ENCODE results near the gene BUB1B.

The BUB1B gene

GRCh38 chr15:40244961-40245523 is 84.2 kb downstream of the BUB1B start:
- Histone ChIP-seq H3K9ac (ENCODE audit: low read depth, low read length) (no peak overlapping the region), H3K4me2 (ENCODE audit: insufficient read depth, low read length) (no peak overlapping the region), H3K4me1 (ENCODE audit: insufficient read depth, low read length) (no peaks in the 10 kb centered on the region), H3K27ac (ENCODE audit: low read length) (no peak overlapping the region), H3K27me3 (ENCODE audit: insufficient read depth, low read length, poor library complexity) (no peaks in the 10 kb centered on the region), H4K20me1 (ENCODE audit: insufficient read depth, low read length) (no peaks in the 10 kb centered on the region), H3K79me2 (ENCODE audit: insufficient read depth, low read length) (no peaks in the 10 kb centered on the region), H3K9me3 (ENCODE audit: insufficient read depth, low read length, severe bottlenecking) (no peaks in the 10 kb centered on the region), H3K4me3 (ENCODE audit: low read depth in 1 of 2, low read length in 2 of 2) (no peak overlapping the region), H2AFZ (ENCODE audit: low read depth, low read length) (no peak overlapping the region), H3K36me3 (ENCODE audit: insufficient read depth, low read length) (no peaks in the 10 kb centered on the region)
- ATAC-seq (ENCODE audit: insufficient read depth, low read depth) (no peak), DNase-seq (no peak)
- TF ChIP-seq CTCF (IDR thresholded peaks at IDR 0.05; ENCODE audit: borderline replicate concordance, extremely low read depth, low read length, poor library complexity, severe bottlenecking): no peak
- no peak for TF ChIP-seq EZH2 (IDR thresholded peaks at IDR 0.05; ENCODE audit: borderline replicate concordance, low read depth, low read length, severe bottlenecking)

GRCh38 chr15:40245666-40246450 is 85.0 kb downstream of the BUB1B start:
- no peak overlapping the region for H3K4me3 ChIP-seq (ENCODE audit: low read depth in 1 of 2, low read length in 2 of 2)
- H4K20me1 ChIP-seq (ENCODE audit: insufficient read depth, low read length): no peaks in the 10 kb centered on the region
- ATAC-seq (ENCODE audit: insufficient read depth, low read depth) (no peak), DNase-seq (no peak)
- TF ChIP-seq CTCF (IDR thresholded peaks at IDR 0.05; ENCODE audit: borderline replicate concordance, extremely low read depth, low read length, poor library complexity, severe bottlenecking) (no peak), EZH2 (IDR thresholded peaks at IDR 0.05; ENCODE audit: borderline replicate concordance, low read depth, low read length, severe bottlenecking) (no peak)
- no peak overlapping the region for H2AFZ ChIP-seq (ENCODE audit: low read depth, low read length)
- H3K9me3 ChIP-seq (ENCODE audit: insufficient read depth, low read length, severe bottlenecking): no peaks in the 10 kb centered on the region
- no peaks in the 10 kb centered on the region for H3K27me3 ChIP-seq (ENCODE audit: insufficient read depth, low read length, poor library complexity)
- H3K36me3 ChIP-seq (ENCODE audit: insufficient read depth, low read length): no peaks in the 10 kb centered on the region
- H3K9ac ChIP-seq (ENCODE audit: low read depth, low read length): no peak overlapping the region
- H3K79me2 ChIP-seq (ENCODE audit: insufficient read depth, low read length): no peaks in the 10 kb centered on the region
- no peak overlapping the region for H3K27ac ChIP-seq (ENCODE audit: low read length)
- no peak overlapping the region for H3K4me2 ChIP-seq (ENCODE audit: insufficient read depth, low read length)
- no peaks in the 10 kb centered on the region for H3K4me1 ChIP-seq (ENCODE audit: insufficient read depth, low read length)

GRCh38 chr15:40246496-40247280 is 85.8 kb downstream of the BUB1B start:
- no peak overlapping the region for H3K4me3 ChIP-seq (ENCODE audit: low read depth in 1 of 2, low read length in 2 of 2)
- H3K9me3 ChIP-seq (ENCODE audit: insufficient read depth, low read length, severe bottlenecking): no peaks in the 10 kb centered on the region
- no peak overlapping the region for H3K27ac ChIP-seq (ENCODE audit: low read length)
- no peaks in the 10 kb centered on the region for H3K27me3 ChIP-seq (ENCODE audit: insufficient read depth, low read length, poor library complexity)
- H3K79me2 ChIP-seq (ENCODE audit: insufficient read depth, low read length): no peaks in the 10 kb centered on the region
- no peak for DNase-seq
- H2AFZ ChIP-seq (ENCODE audit: low read depth, low read length): no peak overlapping the region
- no peaks in the 10 kb centered on the region for H4K20me1 ChIP-seq (ENCODE audit: insufficient read depth, low read length)
- TF ChIP-seq CTCF (IDR thresholded peaks at IDR 0.05; ENCODE audit: borderline replicate concordance, extremely low read depth, low read length, poor library complexity, severe bottlenecking) (no peak), EZH2 (IDR thresholded peaks at IDR 0.05; ENCODE audit: borderline replicate concordance, low read depth, low read length, severe bottlenecking) (no peak)
- no peaks in the 10 kb centered on the region for H3K36me3 ChIP-seq (ENCODE audit: insufficient read depth, low read length)
- ATAC-seq (ENCODE audit: insufficient read depth, low read depth): no peak
- H3K4me1 ChIP-seq (ENCODE audit: insufficient read depth, low read length): no peaks in the 10 kb centered on the region
- no peak overlapping the region for H3K9ac ChIP-seq (ENCODE audit: low read depth, low read length)
- H3K4me2 ChIP-seq (ENCODE audit: insufficient read depth, low read length): no peak overlapping the region
